Neural cell (in vitro differentiated cells): ENCODE data around the gene FGGY. TPM values are rescaled to one million over a fixed set of nuclear protein-coding genes. Genes with fewer than 3 reads are reported as not detected.

Source experiments
- H2AFZ ChIP-seq: fragments of 200-600, 300-800 bp; sonication (generic), shearing (Covaris generic); 2 replicates; pipeline ENCODE4 v1.6.0; 2014; ENCODE audit warnings: low read depth, mild to moderate bottlenecking, antibody characterized with exemption, low read length, moderate library complexity
- H3F3A ChIP-seq: fragments of 200-600 bp; shearing (Covaris generic); 2 replicates; pipeline ENCODE4 v1.6.1; 2016; ENCODE audit warnings: mild to moderate bottlenecking, moderate library complexity, mixed read lengths, antibody characterized with exemption, low read length; ENCODE audit not compliant: insufficient read depth, poor library complexity, severe bottlenecking
- H3K27ac ChIP-seq: fragments of 200-600, 300-800 bp; sonication (generic), shearing (Covaris generic); 2 replicates; pipeline ENCODE4 v1.5.1; 2014; ENCODE audit warnings: mild to moderate bottlenecking, low read length, moderate library complexity
- H3K27me3 ChIP-seq: fragments of 300-800, 200-600 bp; sonication (generic), shearing (Covaris generic); 2 replicates; pipeline ENCODE4 v1.6.0; 2014; ENCODE audit warnings: mild to moderate bottlenecking, low read depth, low read length, moderate library complexity; ENCODE audit not compliant: insufficient read depth
- H3K36me3 ChIP-seq: fragments of 300-800, 200-600 bp; sonication (generic), shearing (Covaris generic); 2 replicates; pipeline ENCODE4 v1.5.1; 2014; ENCODE audit warnings: mild to moderate bottlenecking, antibody characterized with exemption, low read length, moderate library complexity; ENCODE audit not compliant: insufficient read depth
- H3K4me2 ChIP-seq: fragments of 300-800, 200-600 bp; sonication (generic), shearing (Covaris generic); 2 replicates; pipeline ENCODE4 v1.6.0; 2014; ENCODE audit warnings: mild to moderate bottlenecking, low read length
- H3K4me3 ChIP-seq: fragments of 300-800, 200-600 bp; sonication (generic), shearing (Covaris generic); 2 replicates; pipeline ENCODE4 v1.5.1; 2014; ENCODE audit warnings: mild to moderate bottlenecking, low read length, moderate library complexity
- H3K79me2 ChIP-seq: fragments of 200-600 bp; shearing (Covaris generic); replicated peaks from 2 replicates; pipeline ENCODE4 v1.6.0; 2014; ENCODE audit warnings: mild to moderate bottlenecking, low read length, moderate library complexity; ENCODE audit not compliant: insufficient read depth
- H3K9ac ChIP-seq: fragments of 300-800, 200-600 bp; sonication (generic), shearing (Covaris generic); 2 replicates; pipeline ENCODE4 v1.6.1; 2016; ENCODE audit warnings: mild to moderate bottlenecking, low read length, mixed read lengths
- H3K9me2 ChIP-seq: fragments of 200-600 bp; shearing (Covaris generic); 2 replicates; pipeline ENCODE4 v1.6.1; 2016; ENCODE audit warnings: mild to moderate bottlenecking, low read length, mixed read lengths; ENCODE audit not compliant: insufficient read depth
- H3K9me3 ChIP-seq: fragments of 200-600, 300-800 bp; sonication (generic), shearing (Covaris generic); 2 replicates; pipeline ENCODE4 v1.6.1; 2016; ENCODE audit warnings: mild to moderate bottlenecking, mixed run types, low read length, moderate library complexity, mixed read lengths
- H4K20me1 ChIP-seq: fragments of 200-600 bp; shearing (Covaris generic); 2 replicates; pipeline ENCODE4 v1.6.1; 2016; ENCODE audit warnings: mild to moderate bottlenecking, mixed run types; ENCODE audit not compliant: insufficient read depth
- EP300 ChIP-seq: fragments of 450-650 bp; conservative IDR thresholded peaks from 2 replicates; pipeline ENCODE4 v1.6.1; 2014; ENCODE audit warnings: antibody characterized with exemption, mild to moderate bottlenecking, moderate library complexity; ENCODE audit not compliant: poor library complexity, severe bottlenecking
- EZH2 ChIP-seq: fragments of 200-600, 300-800 bp; shearing (Covaris generic), sonication (generic); IDR thresholded peaks from 2 replicates; pipeline ENCODE4 v1.6.1; 2014; ENCODE audit warnings: antibody characterized with exemption, low read length, borderline replicate concordance, mild to moderate bottlenecking; ENCODE audit not compliant: insufficient read depth, poor library complexity, severe bottlenecking
- MXI1 ChIP-seq: fragments of 450-650 bp; conservative IDR thresholded peaks from 2 replicates; pipeline ENCODE4 v1.6.1; 2014; ENCODE audit warnings: antibody characterized with exemption, mild to moderate bottlenecking; ENCODE audit not compliant: poor library complexity, severe bottlenecking
- POLR2AphosphoS5 ChIP-seq: IDR thresholded peaks from 2 replicates; pipeline ENCODE4 v1.6.1; 2012
- RAD21 ChIP-seq: fragments of 450-650 bp; conservative IDR thresholded peaks from 2 replicates; pipeline ENCODE4 v1.6.1; 2014; ENCODE audit warnings: antibody characterized with exemption, mild to moderate bottlenecking, moderate library complexity
- SMC3 ChIP-seq: fragments of 450-650 bp; conservative IDR thresholded peaks from 2 replicates; pipeline ENCODE4 v1.6.1; 2014; ENCODE audit warnings: antibody characterized with exemption, mild to moderate bottlenecking, moderate library complexity; ENCODE audit not compliant: poor library complexity
- TAF1 ChIP-seq: IDR thresholded peaks from 2 replicates; pipeline ENCODE4 v1.6.1; 2012; ENCODE audit warnings: low read depth
- polyA plus RNA-seq: library from polyadenylated mRNA; depleted of rRNA; stranded (reverse); fragments of >200 nt; gene quantifications from 2 replicates; pipeline ENCODE4 v1.2.3, GENCODE V29; 2014
- TF ChIP-seq, protein P1 (sequence below): IDR thresholded peaks from 2 replicates; pipeline ENCODE4 v1.6.1; 2012; ENCODE audit warnings: borderline replicate concordance
- TF ChIP-seq, protein P2 (sequence below): fragments of 450-650 bp; IDR thresholded peaks from 2 replicates; pipeline ENCODE4 v1.5.1; 2014; ENCODE audit warnings: antibody characterized with exemption, mild to moderate bottlenecking, moderate library complexity; ENCODE audit not compliant: poor library complexity, severe bottlenecking

The FGGY gene
- polyA plus RNA-seq, 1 donor from 2014 or later, result 7.4 TPM

DNA sequence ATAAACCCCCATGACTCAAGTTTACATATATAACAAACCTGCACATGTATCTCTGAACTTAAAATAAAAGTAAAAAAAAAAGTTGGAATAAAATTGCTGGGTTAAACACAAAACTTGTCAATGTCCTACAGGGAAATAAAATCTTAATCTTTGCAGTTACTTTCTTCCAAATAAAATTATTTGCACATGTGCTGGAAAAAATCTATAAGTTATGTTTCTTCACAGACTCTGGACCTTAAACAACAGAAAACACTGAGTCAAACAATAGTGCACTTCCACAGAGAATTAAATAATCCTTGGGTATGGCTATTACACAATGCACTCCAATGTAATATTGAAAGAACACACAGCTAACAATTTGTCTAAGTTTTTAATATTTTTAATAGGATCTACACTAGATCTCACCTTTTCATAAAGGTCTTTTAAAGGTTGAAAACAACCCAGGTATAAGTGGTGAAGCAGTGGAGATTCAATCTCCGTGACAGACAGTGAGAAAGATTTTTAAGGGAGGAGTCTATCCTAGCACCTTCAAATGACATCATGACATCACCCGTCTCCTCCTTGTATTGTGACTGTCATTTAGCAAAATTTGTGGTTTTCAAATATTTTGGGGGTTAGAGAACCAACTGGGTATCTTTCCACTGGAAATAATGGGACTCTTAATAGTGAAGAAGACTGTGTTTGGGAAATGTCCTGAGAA is 25.2 kb upstream of the FGGY start:
- Histone ChIP-seq H3K27me3 (no peaks in the 10 kb centered on the region), H3K9me3 (no peaks in the 10 kb centered on the region), H3K36me3 (no peaks in the 10 kb centered on the region), H3K9me2 (no peaks in the 10 kb centered on the region), H4K20me1 (no peaks in the 10 kb centered on the region), H2AFZ (no peak overlapping the region), H3K4me3 (no peak overlapping the region), H3K79me2 (no peaks in the 10 kb centered on the region), H3K9ac (no peak overlapping the region), H3K4me2 (no peak overlapping the region), H3F3A (no peaks in the 10 kb centered on the region), H3K27ac (no peak overlapping the region)
- TF ChIP-seq EP300 (no peak), EZH2 (no peak), POLR2AphosphoS5 (no peak), SMC3 (no peak), MXI1 (no peak), RAD21 (no peak), TAF1 (no peak)
- TF ChIP-seq, protein P1, sequence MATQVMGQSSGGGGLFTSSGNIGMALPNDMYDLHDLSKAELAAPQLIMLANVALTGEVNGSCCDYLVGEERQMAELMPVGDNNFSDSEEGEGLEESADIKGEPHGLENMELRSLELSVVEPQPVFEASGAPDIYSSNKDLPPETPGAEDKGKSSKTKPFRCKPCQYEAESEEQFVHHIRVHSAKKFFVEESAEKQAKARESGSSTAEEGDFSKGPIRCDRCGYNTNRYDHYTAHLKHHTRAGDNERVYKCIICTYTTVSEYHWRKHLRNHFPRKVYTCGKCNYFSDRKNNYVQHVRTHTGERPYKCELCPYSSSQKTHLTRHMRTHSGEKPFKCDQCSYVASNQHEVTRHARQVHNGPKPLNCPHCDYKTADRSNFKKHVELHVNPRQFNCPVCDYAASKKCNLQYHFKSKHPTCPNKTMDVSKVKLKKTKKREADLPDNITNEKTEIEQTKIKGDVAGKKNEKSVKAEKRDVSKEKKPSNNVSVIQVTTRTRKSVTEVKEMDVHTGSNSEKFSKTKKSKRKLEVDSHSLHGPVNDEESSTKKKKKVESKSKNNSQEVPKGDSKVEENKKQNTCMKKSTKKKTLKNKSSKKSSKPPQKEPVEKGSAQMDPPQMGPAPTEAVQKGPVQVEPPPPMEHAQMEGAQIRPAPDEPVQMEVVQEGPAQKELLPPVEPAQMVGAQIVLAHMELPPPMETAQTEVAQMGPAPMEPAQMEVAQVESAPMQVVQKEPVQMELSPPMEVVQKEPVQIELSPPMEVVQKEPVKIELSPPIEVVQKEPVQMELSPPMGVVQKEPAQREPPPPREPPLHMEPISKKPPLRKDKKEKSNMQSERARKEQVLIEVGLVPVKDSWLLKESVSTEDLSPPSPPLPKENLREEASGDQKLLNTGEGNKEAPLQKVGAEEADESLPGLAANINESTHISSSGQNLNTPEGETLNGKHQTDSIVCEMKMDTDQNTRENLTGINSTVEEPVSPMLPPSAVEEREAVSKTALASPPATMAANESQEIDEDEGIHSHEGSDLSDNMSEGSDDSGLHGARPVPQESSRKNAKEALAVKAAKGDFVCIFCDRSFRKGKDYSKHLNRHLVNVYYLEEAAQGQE, result no peak
- TF ChIP-seq, protein P2, sequence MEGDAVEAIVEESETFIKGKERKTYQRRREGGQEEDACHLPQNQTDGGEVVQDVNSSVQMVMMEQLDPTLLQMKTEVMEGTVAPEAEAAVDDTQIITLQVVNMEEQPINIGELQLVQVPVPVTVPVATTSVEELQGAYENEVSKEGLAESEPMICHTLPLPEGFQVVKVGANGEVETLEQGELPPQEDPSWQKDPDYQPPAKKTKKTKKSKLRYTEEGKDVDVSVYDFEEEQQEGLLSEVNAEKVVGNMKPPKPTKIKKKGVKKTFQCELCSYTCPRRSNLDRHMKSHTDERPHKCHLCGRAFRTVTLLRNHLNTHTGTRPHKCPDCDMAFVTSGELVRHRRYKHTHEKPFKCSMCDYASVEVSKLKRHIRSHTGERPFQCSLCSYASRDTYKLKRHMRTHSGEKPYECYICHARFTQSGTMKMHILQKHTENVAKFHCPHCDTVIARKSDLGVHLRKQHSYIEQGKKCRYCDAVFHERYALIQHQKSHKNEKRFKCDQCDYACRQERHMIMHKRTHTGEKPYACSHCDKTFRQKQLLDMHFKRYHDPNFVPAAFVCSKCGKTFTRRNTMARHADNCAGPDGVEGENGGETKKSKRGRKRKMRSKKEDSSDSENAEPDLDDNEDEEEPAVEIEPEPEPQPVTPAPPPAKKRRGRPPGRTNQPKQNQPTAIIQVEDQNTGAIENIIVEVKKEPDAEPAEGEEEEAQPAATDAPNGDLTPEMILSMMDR, result no peak

- Histone ChIP-seq H3K9me2 (no peaks in the 10 kb centered on the region), H3K9ac (no peak overlapping the region), H3K36me3 (no peaks in the 10 kb centered on the region), H4K20me1 (no peaks in the 10 kb centered on the region), H2AFZ (no peak overlapping the region), H3K79me2 (no peaks in the 10 kb centered on the region), H3F3A (no peaks in the 10 kb centered on the region), H3K4me2 (no peak overlapping the region), H3K4me3 (no peak overlapping the region), H3K27me3 (no peaks in the 10 kb centered on the region), H3K9me3 (no peaks in the 10 kb centered on the region), H3K27ac (no peak overlapping the region)
- TF ChIP-seq TAF1 (no peak), RAD21 (no peak), MXI1 (no peak), EP300 (no peak), POLR2AphosphoS5 (no peak), SMC3 (no peak)
- TF ChIP-seq, protein P2, result no peak
- TF ChIP-seq, protein P1, result no peak
Measured at GRCh38 chr1:59272507-59272906, 24.4 kb upstream of the FGGY start.
